ENCODE results near the gene GADD45B. TPM values are rescaled to one million over a fixed set of nuclear protein-coding genes. Genes with fewer than 3 reads are reported as not detected.
A peak's percentile ranks its signal among the peaks of the same experiment; 100 is the strongest.

GADD45B gene
- total and polyA plus RNA-seq, 10 of the 15 experiments (the other 5 are each of a cell fraction or from before 2014, with no cell fraction given), result 2.4 to 180 (median 91.1) TPM

GRCh38 chr19:2511991-2512390 lies 36.1 kb downstream of the GADD45B start:
- ChIA-PET RAD21 (ENCODE audit: unreplicated experiment) (interaction anchor here (0.8 to 2.1 kb wide), 7 partner anchors 22 to 98 kb away, joined by 3 to 7 read pairs (median 6); partner anchors contain the start of gene GADD45B), POLR2A (interaction anchor here (0.6 to 1.2 kb wide), 4 partner anchors 34 to 420 kb away, joined by 3 to 4 read pairs (median 3); partner anchors contain the start of gene GADD45B), SMC1A (ENCODE audit: uncharacterized antibody, unreplicated experiment) (interaction anchor here (0.6 to 1.2 kb wide), 5 partner anchors 11 to 36 kb away, joined by 3 to 4 read pairs (median 3); partner anchors contain the start of gene GADD45B), CTCF (interaction anchor here (0.6 to 1.5 kb wide), 5 partner anchors 32 to 1543 kb away, joined by 3 to 5 read pairs (median 3); no protein-coding TSS in a partner anchor)
- intact Hi-C loops (cut with micrococcal nuclease; ENCODE audit: unreplicated experiment) (no loop called here), in situ Hi-C loops (cut with MboI) (no loop called here)
- Histone ChIP-seq H3K4me2 (ENCODE audit: control insufficient read depth, insufficient read depth) (0 out of 2 replicates have a peak overlapping the region, but pooled peaks have one; percentile 13), H3K4me1 (ENCODE audit: control insufficient read depth, insufficient read depth, low read length) (peaks cover 10% of the 10 kb centered on the region), H3K9ac (ENCODE audit: control insufficient read depth, insufficient read depth, low read length) (no peak overlapping the region), H3K9me3 (replicated peaks; ENCODE audit: control insufficient read depth, insufficient read depth, low read length) (no peaks in the 10 kb centered on the region), H4K20me1 (ENCODE audit: control insufficient read depth, insufficient read depth) (no peaks in the 10 kb centered on the region), H3K4me3 (no peak overlapping the region), H3K27me3 (replicated peaks in 1 of 2; ENCODE audit: control insufficient read depth in 2 of 2, insufficient read depth in 2 of 2, low read length in 1 of 2) (no peaks in the 10 kb centered on the region), H3K27ac (ENCODE audit: control insufficient read depth, insufficient read depth) (no peak overlapping the region), H3K79me2 (ENCODE audit: control insufficient read depth, insufficient read depth, low read length) (no peaks in the 10 kb centered on the region), H2AFZ (ENCODE audit: control insufficient read depth, low read depth, low read length) (peak overlapping the region; percentile 47), H3K36me3 (ENCODE audit: control insufficient read depth in 2 of 2, insufficient read depth in 2 of 2, low read length in 1 of 2) (no peaks in the 10 kb centered on the region; a peak in 1 of 4 replicates)
- FAIRE-seq (no peak), DNase-seq (ENCODE audit: low read depth, low spot score) (no peak), ATAC-seq (peak; percentile 78)
- WGBS (ENCODE audit: insufficient coverage, insufficient replicate concordance, low lambda C conversion rate, missing lambda C conversion rate), result 16% methylated on average over 20 of the region's 21 CpGs
- TSS peak; percentile 27 for BruUV-seq (replicated peaks)
- TF ChIP-seq TARDBP (IDR thresholded peaks at IDR 0.05; ENCODE audit: borderline replicate concordance) (no peak), TCF7 (IDR thresholded peaks at IDR 0.05; ENCODE audit: borderline replicate concordance) (no peak), RAD21 (IDR thresholded peaks at IDR 0.05; ENCODE audit: insufficient read depth, low read depth, low read length) (no peak), CHD1 (IDR thresholded peaks at IDR 0.05; ENCODE audit: low read depth, low read length) (no peak), SIX5 (IDR thresholded peaks at IDR 0.05; ENCODE audit: low read depth, low read length, severe bottlenecking) (no peak), STAT1 (conservative IDR thresholded peaks at IDR 0.05) (no peak), E4F1 (IDR thresholded peaks at IDR 0.05; ENCODE audit: borderline replicate concordance, partially characterized antibody) (no peak), FOS (IDR thresholded peaks at IDR 0.05; ENCODE audit: borderline replicate concordance, extremely low read depth, insufficient read length) (no peak), BCL3 (IDR thresholded peaks at IDR 0.05; ENCODE audit: borderline replicate concordance, insufficient read depth, low read depth, low read length, poor library complexity, severe bottlenecking) (no peak), RAD51 (IDR thresholded peaks at IDR 0.05) (no peak), IRF4 (IDR thresholded peaks at IDR 0.05; ENCODE audit: low read depth, low read length) (no peak), REST (IDR thresholded peaks at IDR 0.05; ENCODE audit: low read depth, low read length) (no peak), SUPT20H (IDR thresholded peaks at IDR 0.05; ENCODE audit: borderline replicate concordance, control insufficient read depth, low read depth, low read length) (no peak), WRNIP1 (IDR thresholded peaks at IDR 0.05; ENCODE audit: borderline replicate concordance, low read depth, low read length) (no peak), RFX5 (IDR thresholded peaks at IDR 0.05; ENCODE audit: low read depth, low read length) (no peak), NRF1 (conservative IDR thresholded peaks at IDR 0.05; ENCODE audit: low read depth, low read length) (no peak), PAX5 (IDR thresholded peaks at IDR 0.05; ENCODE audit: borderline replicate concordance, low read depth, low read length) (0 out of 2 replicates have a peak, but pooled peaks have one; percentile 9), RB1 (IDR thresholded peaks at IDR 0.05; ENCODE audit: borderline replicate concordance) (no peak)
